Activated naive CD8-positive, alpha-beta T cell treated with anti-CD3 and anti-CD28 coated beads for 36 hours (primary cell): ENCODE measurements around the gene DNAJC1. TPM values are rescaled to one million over a fixed set of nuclear protein-coding genes. Genes with fewer than 3 reads are reported as not detected.

Source experiments
- DNase-seq: peaks from one replicate; pipeline ENCODE4 v3.0.0; 2021
- H3K27ac Mint-ChIP-seq: one replicate; pipeline ENCODE4 v1.8.0; 2022; ENCODE audit warnings: mild to moderate bottlenecking, moderate library complexity, mixed read lengths
- H3K27me3 Mint-ChIP-seq: one replicate; pipeline ENCODE4 v1.8.0; 2022; ENCODE audit warnings: mild to moderate bottlenecking, mixed read lengths
- H3K36me3 Mint-ChIP-seq: one replicate; pipeline ENCODE4 v1.8.0; 2021; ENCODE audit warnings: mild to moderate bottlenecking, mixed read lengths
- H3K4me1 Mint-ChIP-seq: one replicate; pipeline ENCODE4 v1.8.0; 2021; ENCODE audit warnings: mixed read lengths
- H3K4me3 Mint-ChIP-seq: one replicate; pipeline ENCODE4 v1.8.0; 2022; ENCODE audit warnings: mild to moderate bottlenecking, moderate library complexity, mixed read lengths
- H3K9me3 Mint-ChIP-seq: one replicate; pipeline ENCODE4 v1.8.0; 2022; ENCODE audit warnings: mixed read lengths
- total RNA-seq, 2 experiments: library from RNA; stranded (reverse); gene quantifications; one replicate each; pipeline ENCODE4 v1.2.3, GENCODE V29; 2021

DNAJC1 gene
- total RNA-seq, 2 experiments from 2014 or later: 25.0 to 26.9 TPM

DNA sequence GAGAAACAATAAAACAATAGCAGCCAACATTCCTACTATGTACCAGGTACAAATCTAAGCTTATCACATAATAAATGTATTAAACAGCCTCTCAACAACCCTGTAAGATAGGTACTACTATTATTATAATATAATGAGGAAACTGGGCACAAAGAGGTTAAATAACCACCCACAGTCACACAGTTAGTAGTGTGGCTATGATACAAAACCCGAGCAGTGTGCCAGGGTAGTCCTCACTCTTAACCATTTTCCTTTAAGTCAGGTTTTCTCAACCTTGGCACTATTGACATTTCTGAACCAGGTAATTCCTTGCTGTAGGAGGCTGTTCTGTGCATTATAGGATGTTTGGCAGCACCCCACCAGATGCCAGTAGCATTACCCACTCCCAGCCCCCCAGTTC lies 48.8 kb downstream of the DNAJC1 start:
- H3K36me3 Mint-ChIP-seq: no peaks in the 10 kb centered on the region
- no peaks in the 10 kb centered on the region for H3K27me3 Mint-ChIP-seq
- peaks cover 5% of the 10 kb centered on the region for H3K4me1 Mint-ChIP-seq
- H3K9me3 Mint-ChIP-seq: no peaks in the 10 kb centered on the region
- no peak overlapping the region for H3K4me3 Mint-ChIP-seq
- DNase-seq: no peak
- no peak overlapping the region for H3K27ac Mint-ChIP-seq

DNA sequence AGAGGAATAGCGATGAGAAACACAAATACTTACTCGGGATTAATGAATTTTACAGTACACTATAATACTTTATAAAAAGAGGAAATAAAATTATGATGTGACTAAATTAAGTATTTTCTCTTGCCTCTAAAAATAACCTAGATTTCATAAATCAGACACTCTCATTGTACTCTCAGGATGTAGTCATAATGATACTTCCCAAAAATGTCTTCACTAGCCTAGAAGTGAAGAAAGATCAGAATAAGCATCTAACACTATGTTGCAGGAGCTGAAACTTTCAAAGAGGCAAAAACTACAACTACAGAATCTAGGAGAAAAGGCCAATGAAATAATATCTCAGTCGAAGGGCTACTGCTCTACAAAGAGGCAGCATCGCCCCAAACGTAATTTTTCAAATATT lies 49.4 kb downstream of the DNAJC1 start:
- no peak for DNase-seq
- no peaks in the 10 kb centered on the region for H3K36me3 Mint-ChIP-seq
- no peak overlapping the region for H3K4me3 Mint-ChIP-seq
- H3K27me3 Mint-ChIP-seq: no peaks in the 10 kb centered on the region
- no peak overlapping the region for H3K27ac Mint-ChIP-seq
- peaks cover 5% of the 10 kb centered on the region for H3K4me1 Mint-ChIP-seq
- no peaks in the 10 kb centered on the region for H3K9me3 Mint-ChIP-seq

DNA sequence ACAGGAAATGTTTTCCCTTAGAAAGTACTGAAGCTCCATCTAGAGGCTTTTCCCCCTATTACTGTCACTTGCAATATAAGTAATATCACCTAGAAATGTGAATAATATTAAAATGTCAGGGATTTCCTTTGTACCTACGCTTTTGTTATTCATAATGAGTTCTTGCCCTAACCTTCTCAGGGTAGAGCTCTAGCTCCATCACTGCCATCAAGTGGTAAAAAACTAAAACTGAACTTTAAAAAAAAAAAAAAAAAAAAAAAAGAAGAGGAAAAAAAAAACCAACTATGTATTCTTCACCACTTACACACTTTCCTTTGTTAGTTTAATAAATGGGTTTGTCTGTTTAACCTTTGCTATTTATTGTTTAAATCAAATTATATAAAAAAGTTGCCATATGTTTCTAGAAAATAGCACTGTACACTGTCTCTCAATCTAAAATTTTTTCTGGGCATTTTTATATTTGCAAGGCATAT lies 49.9 kb downstream of the DNAJC1 start:
- H3K9me3 Mint-ChIP-seq: no peaks in the 10 kb centered on the region
- H3K27me3 Mint-ChIP-seq: no peaks in the 10 kb centered on the region
- H3K36me3 Mint-ChIP-seq: no peaks in the 10 kb centered on the region
- no peak overlapping the region for H3K4me3 Mint-ChIP-seq
- H3K4me1 Mint-ChIP-seq: peaks cover 5% of the 10 kb centered on the region
- H3K27ac Mint-ChIP-seq: no peak overlapping the region
- DNase-seq: no peak

DNA sequence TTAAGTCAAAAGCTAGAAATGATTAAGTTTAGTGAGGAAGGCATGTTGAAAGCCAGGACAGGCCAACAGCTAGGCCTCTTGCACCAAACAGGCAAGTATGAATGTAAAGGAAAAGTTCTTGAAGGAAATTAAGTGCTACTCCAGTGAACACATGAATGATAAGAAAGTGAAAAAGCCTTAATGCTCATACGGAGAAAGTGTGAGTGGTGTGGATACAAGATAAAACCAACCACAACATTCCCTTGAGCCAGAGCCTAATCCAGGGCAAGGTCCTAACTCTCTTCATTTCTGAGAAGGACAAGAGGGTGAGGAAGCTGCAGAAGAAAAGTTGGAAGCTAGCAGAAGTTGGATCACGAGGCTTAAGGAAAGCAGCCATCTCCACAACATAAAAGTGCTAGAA lies 53.0 kb downstream of the DNAJC1 start:
- H3K4me1 Mint-ChIP-seq: peaks cover 5% of the 10 kb centered on the region
- no peaks in the 10 kb centered on the region for H3K27me3 Mint-ChIP-seq
- H3K27ac Mint-ChIP-seq: no peak overlapping the region
- H3K36me3 Mint-ChIP-seq: no peaks in the 10 kb centered on the region
- no peak overlapping the region for H3K4me3 Mint-ChIP-seq
- DNase-seq: no peak
- no peaks in the 10 kb centered on the region for H3K9me3 Mint-ChIP-seq

DNA sequence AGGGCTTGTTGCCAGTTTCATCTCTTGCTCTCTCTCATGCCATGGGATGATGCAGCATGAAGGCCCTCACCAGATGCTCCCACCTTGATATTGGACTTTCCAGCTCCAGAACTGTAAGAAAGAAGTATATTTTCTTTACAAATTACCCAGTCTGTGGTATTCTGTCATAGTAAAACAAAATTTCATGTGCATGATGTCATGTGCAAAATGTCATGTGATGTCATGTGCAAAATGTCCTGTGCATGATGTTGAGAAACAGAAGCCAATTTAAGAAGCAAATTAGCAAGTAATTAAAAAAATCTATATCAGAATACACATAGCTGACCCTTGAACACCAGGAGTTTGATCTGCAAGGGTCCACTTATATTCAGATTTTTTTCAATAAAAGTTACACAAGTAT lies 56.6 kb downstream of the DNAJC1 start:
- Mint-ChIP-seq H3K4me3 (no peak overlapping the region), H3K27me3 (no peaks in the 10 kb centered on the region), H3K36me3 (no peaks in the 10 kb centered on the region), H3K27ac (no peak overlapping the region), H3K4me1 (peaks cover 5% of the 10 kb centered on the region), H3K9me3 (no peaks in the 10 kb centered on the region)
- DNase-seq: no peak

DNA sequence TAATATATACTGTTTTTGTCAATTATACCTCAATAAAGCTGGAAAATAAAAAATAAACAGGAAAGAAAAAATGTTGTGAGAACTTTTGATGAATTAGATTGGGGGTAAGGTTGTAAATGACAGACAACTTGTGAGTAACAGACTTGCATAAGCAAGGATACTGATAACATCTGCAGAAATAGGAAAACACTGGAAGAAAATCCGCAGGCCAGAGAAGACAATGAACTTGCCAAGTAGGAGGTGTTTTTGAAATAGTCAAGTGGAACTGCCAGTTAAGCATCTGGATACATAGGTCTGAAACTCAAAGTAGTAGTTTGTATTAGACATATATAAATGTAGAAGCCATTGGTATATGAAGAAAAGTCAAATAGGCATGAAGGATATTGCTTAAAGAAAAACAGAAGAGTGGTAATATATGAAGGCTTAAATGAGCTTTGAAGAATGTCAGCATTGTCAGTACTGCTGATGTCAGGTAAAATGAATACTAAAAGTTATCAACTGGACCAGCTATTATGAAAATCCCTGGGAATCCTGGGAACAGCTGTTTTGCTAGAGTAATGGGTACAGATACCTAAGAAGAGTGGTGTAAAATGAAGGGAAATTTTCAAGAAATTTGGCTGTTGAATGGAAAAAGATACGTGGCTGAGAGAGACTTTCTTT lies 58.7 kb downstream of the DNAJC1 start:
- H3K9me3 Mint-ChIP-seq: no peaks in the 10 kb centered on the region
- no peak overlapping the region for H3K27ac Mint-ChIP-seq
- H3K36me3 Mint-ChIP-seq: peaks cover 2% of the 10 kb centered on the region
- no peaks in the 10 kb centered on the region for H3K27me3 Mint-ChIP-seq
- DNase-seq: no peak
- peaks cover 4% of the 10 kb centered on the region for H3K4me1 Mint-ChIP-seq
- H3K4me3 Mint-ChIP-seq: no peak overlapping the region

DNA sequence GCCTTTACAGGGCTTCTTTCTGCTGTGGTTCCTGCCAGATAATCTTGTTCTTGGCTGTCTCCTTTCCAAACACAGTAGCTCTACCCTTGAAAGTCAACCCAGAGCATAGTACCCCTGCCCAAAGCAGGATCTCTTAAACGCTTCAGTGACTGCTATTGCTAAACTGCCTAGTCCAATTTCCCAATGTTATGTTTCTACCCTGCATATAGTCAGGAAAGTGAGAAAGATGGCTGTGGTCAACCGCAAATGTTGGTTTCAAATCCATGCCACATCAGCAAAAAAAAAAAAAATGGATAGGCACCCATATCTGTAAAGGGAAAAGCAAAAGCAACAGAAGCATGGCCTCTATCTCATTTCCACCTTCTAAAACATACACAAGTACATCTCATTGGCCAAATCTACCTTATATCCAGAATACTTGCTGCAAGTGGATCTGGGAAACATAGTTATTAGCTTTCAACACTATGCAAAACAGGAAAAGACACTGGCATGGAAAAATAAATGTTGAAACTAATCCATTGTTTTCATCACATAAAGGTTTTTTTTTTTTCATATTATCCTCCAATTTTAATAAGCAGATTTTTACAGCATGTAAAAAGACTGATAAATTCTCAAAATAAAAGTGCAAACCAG lies 59.8 kb downstream of the DNAJC1 start:
- Mint-ChIP-seq H3K9me3 (no peaks in the 10 kb centered on the region), H3K4me3 (no peak overlapping the region), H3K4me1 (peaks cover 4% of the 10 kb centered on the region), H3K27ac (no peak overlapping the region), H3K27me3 (no peaks in the 10 kb centered on the region), H3K36me3 (peaks cover 8% of the 10 kb centered on the region)
- DNase-seq: no peak

DNA sequence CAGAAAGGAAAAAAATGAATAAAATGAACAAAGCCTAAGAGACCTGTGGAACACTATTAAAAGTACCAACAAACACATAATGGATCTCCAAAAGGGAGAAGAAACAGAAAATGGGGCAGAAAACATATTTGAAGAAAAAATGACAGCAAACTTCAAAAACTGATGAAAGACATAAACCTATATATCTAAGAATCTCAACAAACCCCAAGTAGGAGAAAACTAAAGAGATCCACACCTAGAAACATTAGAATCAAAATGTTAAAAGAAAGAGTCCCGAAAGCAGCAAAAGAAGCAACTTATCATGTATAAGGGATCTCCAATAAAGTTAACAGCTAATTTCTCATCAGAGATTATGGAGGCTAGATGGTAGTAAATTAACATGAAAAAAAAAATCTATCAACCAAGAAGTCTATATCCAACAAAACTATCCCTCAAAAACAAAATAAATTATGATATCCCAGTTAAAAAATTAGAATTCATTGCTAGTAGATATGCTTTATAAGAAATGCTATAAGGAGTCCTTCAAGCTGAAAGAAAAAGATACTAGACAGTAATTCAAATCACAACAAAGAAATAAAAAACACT lies 68.0 kb downstream of the DNAJC1 start:
- Mint-ChIP-seq H3K4me3 (no peak overlapping the region), H3K36me3 (peaks cover 29% of the 10 kb centered on the region), H3K27ac (no peak overlapping the region), H3K4me1 (peaks cover 6% of the 10 kb centered on the region), H3K9me3 (peaks cover 17% of the 10 kb centered on the region), H3K27me3 (no peaks in the 10 kb centered on the region)
- no peak for DNase-seq

DNA sequence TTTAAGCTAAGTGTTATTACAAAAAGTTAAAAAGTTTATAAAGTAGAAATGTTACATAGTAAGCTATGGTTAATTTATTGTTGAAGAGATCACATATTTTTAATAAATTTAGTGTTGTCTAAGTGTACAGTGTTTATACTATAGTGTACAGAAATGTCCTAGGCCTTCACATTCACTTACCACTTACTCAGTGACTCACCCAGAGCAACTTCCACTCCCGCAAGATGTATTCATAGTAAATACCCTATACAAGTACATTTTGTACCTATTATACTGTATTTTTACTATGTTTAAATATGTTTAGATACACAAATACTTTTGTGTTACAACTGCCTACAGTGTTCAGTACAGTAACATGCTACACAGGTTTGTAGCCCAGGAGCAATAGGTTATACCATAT lies 69.2 kb downstream of the DNAJC1 start:
- DNase-seq: no peak
- Mint-ChIP-seq H3K36me3 (peaks cover 29% of the 10 kb centered on the region), H3K4me3 (no peak overlapping the region), H3K27me3 (no peaks in the 10 kb centered on the region), H3K27ac (no peak overlapping the region), H3K4me1 (peaks cover 6% of the 10 kb centered on the region), H3K9me3 (peaks cover 17% of the 10 kb centered on the region)

DNA sequence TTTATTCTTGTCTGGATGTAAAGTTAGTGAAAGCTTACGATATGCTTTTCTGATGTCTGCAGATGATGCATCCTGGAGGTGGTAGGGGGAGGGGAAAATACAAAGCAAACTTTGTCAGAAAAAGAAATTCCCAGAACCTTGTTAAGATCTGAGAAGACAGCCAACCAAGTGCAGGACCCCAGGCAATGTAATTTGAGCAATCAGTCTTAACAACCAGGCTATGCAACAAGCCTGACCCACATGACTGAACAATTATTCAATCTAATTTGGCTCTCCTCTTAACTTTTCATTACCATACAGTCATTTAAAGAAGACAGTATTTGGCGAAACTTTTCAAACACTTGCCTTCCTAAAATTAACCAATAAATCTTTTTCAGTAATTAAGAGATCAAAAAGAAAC lies 74.5 kb downstream of the DNAJC1 start:
- Mint-ChIP-seq H3K27me3 (no peaks in the 10 kb centered on the region), H3K4me3 (no peak overlapping the region), H3K4me1 (peaks cover 3% of the 10 kb centered on the region), H3K27ac (no peak overlapping the region), H3K9me3 (no peaks in the 10 kb centered on the region), H3K36me3 (peaks cover 3% of the 10 kb centered on the region)
- DNase-seq: no peak

DNA sequence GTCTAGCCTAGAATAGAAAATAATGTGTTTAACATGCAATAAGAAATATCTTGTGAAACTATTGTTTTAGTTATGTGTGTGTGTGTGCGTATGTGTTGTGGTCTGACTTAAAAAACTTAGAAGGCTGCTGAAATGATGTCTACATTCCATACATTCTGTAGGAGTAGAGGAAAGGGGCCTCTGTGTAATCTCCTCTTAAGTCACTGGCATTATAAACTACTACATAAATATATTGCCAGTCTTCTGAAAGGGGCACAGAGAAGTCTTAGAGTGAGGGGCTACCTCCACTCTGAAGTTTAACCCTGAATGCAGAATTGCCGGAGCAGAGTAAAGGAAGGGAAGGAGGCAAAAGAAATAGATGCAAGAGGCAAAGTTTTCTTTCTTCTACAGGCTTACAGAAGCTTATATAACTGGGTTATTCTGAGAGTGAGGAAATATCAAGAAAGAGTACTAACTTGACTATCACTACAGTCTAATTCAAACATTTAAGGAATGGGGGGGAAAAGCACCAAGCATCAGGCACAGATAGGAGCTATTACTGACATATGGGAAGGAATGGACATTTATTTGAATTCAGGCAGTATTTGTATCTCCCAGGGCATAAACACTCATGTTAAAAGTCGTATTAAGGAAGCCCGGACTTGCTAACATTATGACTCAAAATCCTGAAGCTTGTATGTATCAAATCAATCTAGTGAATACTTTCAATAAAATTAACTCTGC lies 75.7 kb downstream of the DNAJC1 start:
- no peak for DNase-seq
- Mint-ChIP-seq H3K27ac (no peak overlapping the region), H3K9me3 (no peaks in the 10 kb centered on the region), H3K4me3 (no peak overlapping the region), H3K36me3 (peaks cover 3% of the 10 kb centered on the region), H3K27me3 (no peaks in the 10 kb centered on the region), H3K4me1 (peaks cover 3% of the 10 kb centered on the region)

DNA sequence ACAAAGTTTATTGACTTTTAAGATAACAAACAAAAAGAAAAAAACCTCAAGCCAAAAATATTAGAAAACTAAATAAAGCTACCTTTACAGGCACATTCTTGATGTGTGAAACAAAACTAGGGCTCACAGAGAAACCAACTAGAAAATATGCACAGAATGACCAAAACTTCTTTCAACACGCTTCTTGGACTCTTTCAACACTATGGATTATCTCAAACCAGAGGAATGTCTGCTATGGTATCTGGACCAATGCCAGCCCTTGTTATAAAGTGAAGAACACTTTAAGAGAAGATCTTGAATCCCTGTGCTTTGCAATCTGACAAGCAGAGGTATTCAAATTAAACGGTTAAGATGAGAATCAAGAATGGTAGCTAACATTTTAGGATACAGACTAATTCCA lies 76.6 kb downstream of the DNAJC1 start:
- Mint-ChIP-seq H3K9me3 (no peaks in the 10 kb centered on the region), H3K36me3 (peaks cover 3% of the 10 kb centered on the region), H3K4me1 (peaks cover 3% of the 10 kb centered on the region), H3K4me3 (no peak overlapping the region), H3K27ac (no peak overlapping the region), H3K27me3 (no peaks in the 10 kb centered on the region)
- DNase-seq: no peak

DNA sequence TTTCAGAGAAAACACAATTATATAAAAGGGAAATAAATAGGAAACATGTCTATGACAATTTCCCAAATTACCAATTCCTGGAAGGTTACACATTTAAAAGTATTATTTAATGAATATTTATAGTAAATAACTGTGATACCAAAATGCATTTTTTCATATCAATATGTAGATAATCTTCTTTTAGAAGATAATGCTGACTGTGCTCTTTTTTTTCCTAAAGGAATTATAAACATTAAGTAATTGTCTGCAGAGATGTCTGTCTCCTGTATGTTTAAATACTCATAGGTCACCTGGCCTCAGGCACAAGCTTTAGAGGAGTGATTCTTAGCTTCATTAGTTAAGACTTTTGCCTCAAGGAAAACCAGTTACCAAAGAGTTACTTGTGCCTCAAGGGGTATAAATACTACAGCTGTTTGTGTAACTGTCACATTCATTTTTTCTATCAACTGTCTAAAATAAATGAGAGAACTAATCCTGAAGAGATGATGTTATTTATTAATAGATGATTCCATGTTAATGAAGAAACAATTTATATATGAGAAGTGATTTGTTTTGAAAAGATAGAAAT lies 77.1 kb downstream of the DNAJC1 start:
- Mint-ChIP-seq H3K9me3 (no peaks in the 10 kb centered on the region), H3K4me3 (no peak overlapping the region), H3K36me3 (peaks cover 1% of the 10 kb centered on the region), H3K27me3 (no peaks in the 10 kb centered on the region), H3K4me1 (peaks cover 3% of the 10 kb centered on the region), H3K27ac (no peak overlapping the region)
- DNase-seq: no peak

DNA sequence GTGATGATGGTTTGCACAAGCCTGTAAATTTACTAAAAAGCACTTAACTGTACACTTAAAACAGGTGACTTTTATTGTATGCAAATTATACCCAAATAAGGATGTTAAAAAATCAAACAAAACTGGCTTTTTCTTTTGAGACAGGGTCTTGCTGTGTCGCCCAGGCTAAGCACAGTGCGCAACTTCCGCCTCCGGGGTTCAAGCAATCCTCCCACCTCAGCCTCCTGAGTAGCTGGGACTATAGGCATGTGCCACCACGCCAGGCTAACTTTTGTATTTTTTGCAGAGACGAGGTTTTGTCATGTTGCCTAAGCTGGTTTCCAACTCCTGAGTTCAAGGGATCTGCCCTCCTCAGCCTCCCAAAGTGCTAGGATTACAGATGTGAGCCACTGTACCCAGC lies 77.7 kb downstream of the DNAJC1 start:
- H3K4me1 Mint-ChIP-seq: peaks cover under 1% of the 10 kb centered on the region
- no peak overlapping the region for H3K27ac Mint-ChIP-seq
- H3K27me3 Mint-ChIP-seq: no peaks in the 10 kb centered on the region
- H3K9me3 Mint-ChIP-seq: no peaks in the 10 kb centered on the region
- no peak for DNase-seq
- H3K36me3 Mint-ChIP-seq: no peaks in the 10 kb centered on the region
- no peak overlapping the region for H3K4me3 Mint-ChIP-seq

DNA sequence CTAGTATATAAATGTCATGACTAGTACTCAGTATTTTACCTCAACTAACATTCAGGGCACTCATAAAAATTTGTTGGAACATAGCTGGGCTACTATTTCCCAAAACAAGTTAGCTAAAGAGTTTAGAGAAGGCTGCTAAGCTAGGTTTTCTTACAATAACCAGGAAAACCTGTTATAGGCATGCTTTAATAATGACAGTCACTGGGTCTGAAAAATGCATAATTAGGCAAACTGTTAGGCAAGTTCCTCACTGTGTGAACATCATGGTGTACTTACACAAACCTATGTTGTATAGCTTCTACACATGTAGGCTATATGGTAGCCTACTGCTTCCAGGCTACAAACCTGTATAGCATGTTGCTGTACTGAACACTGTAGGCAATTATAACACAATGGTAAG lies 79.0 kb downstream of the DNAJC1 start:
- no peak for DNase-seq
- peaks cover 1% of the 10 kb centered on the region for H3K4me1 Mint-ChIP-seq
- no peaks in the 10 kb centered on the region for H3K9me3 Mint-ChIP-seq
- H3K4me3 Mint-ChIP-seq: no peak overlapping the region
- H3K27me3 Mint-ChIP-seq: no peaks in the 10 kb centered on the region
- peaks cover 3% of the 10 kb centered on the region for H3K36me3 Mint-ChIP-seq
- H3K27ac Mint-ChIP-seq: no peak overlapping the region
